Amniotic epithelial cell (primary cell): ENCODE results near the gene TMEM238.

Experiments
- DNase-seq: peaks from one replicate; pipeline ENCODE4 v3.0.0-alpha.2; 2010; ENCODE audit warnings: low read depth

TMEM238 gene

DNA sequence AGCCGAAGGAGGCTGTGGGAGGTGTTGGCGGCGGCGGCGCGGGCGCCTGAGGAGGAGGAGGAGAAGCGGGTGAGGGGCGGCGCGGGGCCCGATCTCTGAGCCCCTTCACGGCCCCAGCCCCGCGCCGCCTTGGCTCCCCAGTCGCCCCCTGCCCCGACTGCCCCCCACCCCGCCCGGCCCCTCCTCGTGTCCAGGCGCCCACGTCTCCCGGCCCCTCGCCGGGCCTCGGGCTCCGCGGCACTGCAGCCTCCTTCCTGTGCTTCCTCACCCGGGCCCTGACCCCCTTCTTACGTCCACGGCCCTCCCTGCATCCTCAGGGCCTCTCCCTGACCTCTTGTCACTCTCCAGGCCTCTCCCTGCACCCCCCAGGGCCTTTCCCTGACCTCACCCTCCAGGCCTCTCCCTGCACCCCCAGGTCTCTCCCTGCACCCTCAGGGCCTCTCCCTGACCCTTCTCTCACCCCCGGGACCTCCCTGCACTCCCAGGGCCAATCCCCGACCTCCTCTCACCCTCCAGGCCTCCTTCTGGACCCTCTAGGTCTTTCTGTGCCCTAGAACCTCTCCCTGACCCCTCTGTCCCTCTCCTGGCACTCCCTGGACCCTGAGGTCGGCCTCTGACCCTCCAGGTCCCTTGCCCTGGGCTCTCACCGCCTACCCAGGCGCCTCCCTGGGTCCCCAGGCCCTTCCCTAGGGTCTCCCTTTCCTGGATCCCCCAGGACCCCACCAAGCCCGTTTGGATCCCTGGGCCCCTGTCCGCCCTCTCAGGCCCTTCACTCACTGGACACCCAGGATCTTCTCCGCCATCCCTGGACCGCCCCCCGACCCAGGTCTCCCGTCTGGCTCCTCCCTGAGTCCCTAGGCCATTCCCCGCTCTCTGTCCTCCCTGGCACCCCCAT is 44.0 kb downstream of the TMEM238 start:
- DNase-seq = no peak

DNA sequence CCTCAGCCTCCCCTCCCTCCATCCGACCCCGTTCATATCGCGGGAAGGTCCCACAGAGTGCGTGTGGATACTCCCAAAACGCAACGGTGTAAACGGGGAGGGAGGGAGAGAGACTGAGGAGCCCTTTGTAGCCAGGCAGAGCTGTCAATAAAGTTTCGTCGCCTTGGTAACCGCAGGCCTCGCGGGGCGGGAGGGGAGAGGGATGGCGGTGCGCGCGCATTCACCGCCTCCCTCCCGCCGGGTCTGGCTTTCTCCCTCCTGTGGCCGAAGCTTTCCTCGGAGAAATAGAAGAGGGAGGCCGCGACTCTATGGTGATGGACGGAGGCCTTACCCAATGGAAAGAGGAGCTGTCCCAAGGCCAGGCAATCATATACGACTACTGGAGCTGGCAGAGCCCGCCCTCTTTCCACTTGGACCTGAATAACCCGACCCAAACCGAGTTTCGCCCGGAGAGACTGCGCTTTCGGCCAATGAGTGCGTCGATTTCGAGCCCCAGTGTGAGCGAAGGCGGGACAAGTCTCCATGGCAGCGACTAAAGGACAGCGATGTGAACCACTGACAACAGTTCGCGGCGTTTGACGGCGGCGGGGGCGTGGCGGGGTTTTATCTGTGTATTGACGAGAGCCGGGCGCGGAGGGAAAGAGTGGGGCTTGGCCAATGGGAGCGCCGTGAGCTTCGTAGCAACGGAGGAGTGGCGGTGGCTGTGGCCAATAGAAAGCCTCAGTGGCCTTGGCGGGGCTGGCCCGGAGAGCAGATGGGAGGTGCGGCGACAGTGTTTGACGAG is 44.8 kb downstream of the TMEM238 start, which contains the start of gene KMT5C:
TSS of gene KMT5C (plus strand) at position 772 of the 784 bp plus-strand sequence. CDS start 2,061 bp downstream, outside the sequence.
- DNase-seq = peak; percentile 100

DNA sequence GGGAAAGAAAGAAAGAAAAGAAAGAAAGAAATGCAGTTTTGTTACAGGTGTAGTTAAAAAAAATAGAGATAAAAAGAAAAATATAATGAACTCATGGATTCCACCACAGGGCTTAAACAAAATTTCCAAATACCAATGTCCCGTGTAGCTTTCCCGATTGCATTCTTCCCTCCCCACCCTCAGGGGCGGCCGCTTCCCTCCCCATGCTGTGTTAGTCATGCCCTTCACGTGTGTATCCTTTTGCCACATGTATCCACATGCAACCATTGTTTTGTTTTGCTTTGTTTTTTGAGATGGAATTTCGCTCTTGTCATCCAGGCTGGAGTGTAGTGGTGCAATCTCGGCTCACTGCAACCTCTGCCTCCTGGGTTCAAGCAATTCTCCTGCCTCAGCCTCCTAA is 48.0 kb downstream of the TMEM238 start:
- no peak for DNase-seq

DNA sequence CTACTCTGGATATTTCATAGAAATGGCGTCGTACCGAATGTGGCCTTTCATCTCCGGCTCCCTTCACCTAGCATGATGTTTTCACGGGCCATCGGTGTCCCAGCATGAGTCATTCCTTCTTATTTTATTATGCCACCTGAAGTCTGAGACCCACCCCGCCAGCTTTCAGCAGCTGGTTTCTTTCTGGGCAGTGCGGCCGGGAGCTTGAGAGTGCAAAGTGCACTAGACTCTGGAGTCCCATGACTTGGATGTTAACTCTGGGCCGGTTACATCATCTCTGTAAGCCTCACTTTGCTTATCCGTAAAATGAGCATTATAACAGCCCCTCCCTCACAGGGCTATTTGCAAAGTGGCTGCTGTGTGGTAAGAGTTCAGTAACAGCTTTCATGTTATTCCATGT is 50.2 kb downstream of the TMEM238 start:
- no peak for DNase-seq

DNA sequence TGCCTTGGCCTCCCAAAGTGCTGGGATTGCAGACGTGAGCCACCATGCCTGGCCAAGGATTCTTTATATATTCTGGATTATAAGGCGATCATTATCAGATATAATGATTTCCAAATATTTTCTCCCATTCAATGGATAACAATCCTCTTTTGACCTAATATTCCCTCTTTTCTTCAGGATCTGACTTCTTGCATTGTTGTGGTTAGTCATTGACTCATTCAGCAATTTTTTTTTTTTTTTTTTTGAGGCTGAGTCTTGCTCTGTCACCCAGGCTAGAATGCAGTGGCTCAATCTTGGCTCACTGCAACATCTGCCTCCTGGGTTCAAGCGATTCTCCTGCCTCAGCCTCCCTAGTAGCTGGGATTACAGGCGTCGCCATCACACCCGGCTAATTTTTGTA is 54.3 kb downstream of the TMEM238 start:
- peak; percentile 29 for DNase-seq
